ENCODE measurements around the gene PIPOX. TPM values are rescaled to one million over a fixed set of nuclear protein-coding genes. Genes with fewer than 3 reads are reported as not detected.

Gene PIPOX
- 1.4 and 3.5 TPM in 2 replicates for total RNA-seq

GRCh38 chr17:29042679-29043538 is at the start of gene PIPOX:
TSS of gene PIPOX (plus strand) at chr17:29043141. CDS start at chr17:29043226, 85 bp downstream.

GRCh38 chr17:29005936-29006511 is 36.9 kb upstream of the PIPOX start, which contains the start of gene SEZ6:
TSS of gene SEZ6 (minus strand) at chr17:29006033. CDS start at chr17:29005869, 164 bp downstream.

Other genes with a start within 250 kb of the PIPOX start
- gene FAM222B, start 200.4 kb upstream of the PIPOX start, total RNA-seq = 7.1 and 13.6 TPM in 2 replicates
- gene ERAL1, start 188.1 kb upstream of the PIPOX start, total RNA-seq = 22.8 and 62.6 TPM in 2 replicates
- gene FLOT2, start 145.4 kb upstream of the PIPOX start, total RNA-seq = 21.2 and 42.3 TPM in 2 replicates
- 6.9 and 9.4 TPM in 2 replicates for gene DHRS13, start 140.1 kb upstream of the PIPOX start, total RNA-seq
- gene PHF12, start 91.6 kb upstream of the PIPOX start, total RNA-seq = 35.3 and 37.6 TPM in 2 replicates
- not detected in 2 replicates for gene SEZ6, start 37.1 kb upstream of the PIPOX start, total RNA-seq
- gene MYO18A, start 137.3 kb downstream of the PIPOX start, total RNA-seq = 20.8 and 36.1 TPM in 2 replicates
- gene CRYBA1, start 203.7 kb downstream of the PIPOX start, total RNA-seq = not detected in 2 replicates